GM12801 (cell line): ENCODE data around the gene FAF1.

ENCODE experiments used
- CTCF ChIP-seq: IDR thresholded peaks from one replicate; pipeline ENCODE4 v1.5.1; 2011; ENCODE audit warnings: control low read depth; ENCODE audit not compliant: insufficient read length; ENCODE audit errors: extremely low read depth

Gene FAF1

GRCh38 chr1:50701706-50702317 is 258.3 kb downstream of the FAF1 start:
- no peak for TF ChIP-seq CTCF

- no peak for TF ChIP-seq CTCF
Measured at GRCh38 chr1:50700621-50701020, 259.4 kb downstream of the FAF1 start.

- TF ChIP-seq CTCF = no peak
Measured at GRCh38 chr1:50700214-50700613, 259.9 kb downstream of the FAF1 start.

GRCh38 chr1:50699795-50700194 is 260.3 kb downstream of the FAF1 start:
- no peak for TF ChIP-seq CTCF

- no peak for TF ChIP-seq CTCF
Measured at GRCh38 chr1:50697440-50698421, 262.3 kb downstream of the FAF1 start.

GRCh38 chr1:50693829-50694228 is 266.2 kb downstream of the FAF1 start:
- no peak for TF ChIP-seq CTCF

GRCh38 chr1:50684185-50684584 is 275.9 kb downstream of the FAF1 start:
- TF ChIP-seq CTCF = no peak
